ENCODE data around the gene PBX1.

GRCh38 chr1:164780863-164781262 is 221.9 kb downstream of the PBX1 start:
- TF ChIP-seq CTCF (IDR thresholded peaks at IDR 0.05): no peak
- no peak for TF ChIP-seq POLR2A (IDR thresholded peaks at IDR 0.05)

Data from right lobe of liver (tissue), 4 donors.